Measurements from ENCODE around the gene BCL7A. TPM values are rescaled to one million over a fixed set of nuclear protein-coding genes. Genes with fewer than 3 reads are reported as not detected.

BCL7A gene
- total and polyA plus RNA-seq, 11 donors = 4.0 to 22.1 (median 14.3) TPM

- ATAC-seq (peak in 3 of 4 donors; percentile 6 to 78 (median 51)), DNase-seq (peak in 3 of 5 donors; percentile 64 to 85 (median 79))
- TF ChIP-seq CTCF (IDR thresholded peaks at IDR 0.05) (no peak), POLR2A (IDR thresholded peaks at IDR 0.05) (no peak)
- no peaks in the 10 kb centered on the region for H3K9me3 ChIP-seq
- WGBS, 4 donors = 68 to 81% (median 75%) methylated on average over 13 to 16 of the region's 16 CpGs
- intact Hi-C loops (cut with DNase I) = loop anchor here in 3 of 10 donors (5.0 to 10.0 kb wide), 2 partner anchors 42 to 1180 kb away; no protein-coding TSS in a partner anchor
- peak overlapping the region in 10 of 12 donors; percentile 16 to 89 (median 64) for H3K27ac ChIP-seq
- peaks cover 0 to 12% (median 0%) of the 10 kb centered on the region in 9 donors for H3K36me3 ChIP-seq
- peaks cover 0 to 49% (median 33%) of the 10 kb centered on the region in 12 donors for H3K4me1 ChIP-seq
- peak overlapping the region in 5 of 12 donors; percentile 10 to 31 (median 17) for H3K4me3 ChIP-seq
- no peaks in the 10 kb centered on the region for H3K27me3 ChIP-seq
Measured at GRCh38 chr12:122064780-122065588, 43.3 kb downstream of the BCL7A start.

- Histone ChIP-seq H3K4me1 (peaks cover 0 to 48% (median 31%) of the 10 kb centered on the region in 12 donors), H3K9me3 (no peaks in the 10 kb centered on the region), H3K36me3 (no peaks in the 10 kb centered on the region), H3K27me3 (no peaks in the 10 kb centered on the region), H3K4me3 (peak overlapping the region in 1 of 12 donors; percentile 13), H3K27ac (peak overlapping the region in 1 of 12 donors; percentile 89)
- 96 to 98% (median 97%) methylated on average over 5 of the region's 5 CpGs for WGBS, 4 donors
- no peak for ATAC-seq
- no peak for DNase-seq
- intact Hi-C loops (cut with DNase I) = loop anchor here in 1 of 10 donors (10.0 kb wide), 1 partner anchor 1183 kb away; no protein-coding TSS in a partner anchor
- no peak for TF ChIP-seq POLR2A (IDR thresholded peaks at IDR 0.05)
- no peak for TF ChIP-seq CTCF (IDR thresholded peaks at IDR 0.05)
Measured at GRCh38 chr12:122067548-122067947, 45.9 kb downstream of the BCL7A start.

DNA sequence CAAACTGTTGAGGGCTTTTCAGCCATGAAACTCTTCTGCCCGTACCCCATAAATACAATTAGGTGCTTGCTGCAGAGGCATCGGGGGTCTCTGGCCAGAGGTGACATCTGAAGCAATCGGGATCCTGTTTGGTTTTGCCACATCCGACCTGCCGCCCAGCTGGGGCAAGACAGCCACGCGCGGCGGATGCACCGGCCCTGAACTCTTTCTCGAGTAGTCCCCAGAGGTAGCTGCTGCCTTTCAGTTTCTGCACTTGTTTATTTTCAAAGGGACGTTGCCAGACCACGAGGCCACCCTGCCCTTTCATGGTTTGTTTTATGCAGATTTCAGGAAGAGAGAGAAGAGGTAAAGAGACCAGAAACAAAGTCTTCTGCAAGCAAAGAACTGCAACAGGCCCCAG lies 46.3 kb downstream of the BCL7A start:
- peak overlapping the region in 2 of 12 donors; percentile 7 to 13 for H3K4me3 ChIP-seq
- no peaks in the 10 kb centered on the region for H3K36me3 ChIP-seq
- intact Hi-C loops (cut with DNase I) = loop anchor here in 1 of 10 donors (10.0 kb wide), 1 partner anchor 1183 kb away; no protein-coding TSS in a partner anchor
- H3K27ac ChIP-seq = peak overlapping the region in 1 of 12 donors; percentile 76
- H3K4me1 ChIP-seq = peaks cover 0 to 48% (median 30%) of the 10 kb centered on the region in 12 donors
- H3K27me3 ChIP-seq = no peaks in the 10 kb centered on the region
- WGBS, 4 donors = 22 to 56% (median 43%) methylated on average over 13 of the region's 13 CpGs
- TF ChIP-seq POLR2A (IDR thresholded peaks at IDR 0.05) (no peak), CTCF (IDR thresholded peaks at IDR 0.05) (no peak)
- DNase-seq (peak in 2 of 5 donors; percentile 50 to 71), ATAC-seq (no peak)
- H3K9me3 ChIP-seq = no peaks in the 10 kb centered on the region

Measured in heart left ventricle (tissue), 16 donors.